Measurements from ENCODE around the gene KCNK13.

KCNK13 gene

GRCh38 chr14:90140298-90140955 lies 78.6 kb downstream of the KCNK13 start:
- H3K9ac ChIP-seq (ENCODE audit: low read depth, low read length): no peak overlapping the region
- no peak overlapping the region for H3K4me3 ChIP-seq (ENCODE audit: low read length)
- no peaks in the 10 kb centered on the region for H3K36me3 ChIP-seq (ENCODE audit: insufficient read depth, low read depth, low read length)
- no peaks in the 10 kb centered on the region for H3K27me3 ChIP-seq (ENCODE audit: insufficient read depth, low read length)
- H3K9me3 ChIP-seq (ENCODE audit: insufficient read depth, low read depth, low read length): no peaks in the 10 kb centered on the region
- no peak overlapping the region for H3K27ac ChIP-seq (ENCODE audit: low read length)
- peaks cover 3% of the 10 kb centered on the region; the same call in 1 of the 2 replicates for H3K4me1 ChIP-seq (ENCODE audit: insufficient read depth, low read length)

GRCh38 chr14:90140956-90141316 lies 79.1 kb downstream of the KCNK13 start:
- H3K4me3 ChIP-seq (ENCODE audit: low read length): no peak overlapping the region
- peaks cover 3% of the 10 kb centered on the region; the same call in 1 of the 2 replicates for H3K4me1 ChIP-seq (ENCODE audit: insufficient read depth, low read length)
- no peaks in the 10 kb centered on the region for H3K36me3 ChIP-seq (ENCODE audit: insufficient read depth, low read depth, low read length)
- H3K27me3 ChIP-seq (ENCODE audit: insufficient read depth, low read length): no peaks in the 10 kb centered on the region
- no peaks in the 10 kb centered on the region for H3K9me3 ChIP-seq (ENCODE audit: insufficient read depth, low read depth, low read length)
- H3K9ac ChIP-seq (ENCODE audit: low read depth, low read length): no peak overlapping the region
- no peak overlapping the region for H3K27ac ChIP-seq (ENCODE audit: low read length)

GRCh38 chr14:90153429-90153828 lies 91.6 kb downstream of the KCNK13 start:
- Histone ChIP-seq H3K36me3 (ENCODE audit: insufficient read depth, low read depth, low read length) (no peaks in the 10 kb centered on the region), H3K4me3 (ENCODE audit: low read length) (no peak overlapping the region), H3K27me3 (ENCODE audit: insufficient read depth, low read length) (no peaks in the 10 kb centered on the region)

GRCh38 chr14:90154110-90154509 lies 92.3 kb downstream of the KCNK13 start:
- Histone ChIP-seq H3K36me3 (ENCODE audit: insufficient read depth, low read depth, low read length) (no peaks in the 10 kb centered on the region), H3K27me3 (ENCODE audit: insufficient read depth, low read length) (no peaks in the 10 kb centered on the region), H3K9me3 (ENCODE audit: insufficient read depth, low read depth, low read length) (0 out of 2 replicates have a peak, but pooled peaks cover 5% of the 10 kb centered on the region), H3K4me1 (ENCODE audit: insufficient read depth, low read length) (peaks cover 4% of the 10 kb centered on the region; the same call in 1 of the 2 replicates), H3K27ac (ENCODE audit: low read length) (no peak overlapping the region), H3K9ac (ENCODE audit: low read depth, low read length) (no peak overlapping the region), H3K4me3 (ENCODE audit: low read length) (no peak overlapping the region)

More at GRCh38 chr14:90153429-90153828, 91.6 kb downstream of the KCNK13 start:
- Histone ChIP-seq H3K9me3 (ENCODE audit: insufficient read depth, low read depth, low read length) (0 out of 2 replicates have a peak, but pooled peaks cover 5% of the 10 kb centered on the region), H3K9ac (ENCODE audit: low read depth, low read length) (no peak overlapping the region), H3K27ac (ENCODE audit: low read length) (no peak overlapping the region), H3K4me1 (ENCODE audit: insufficient read depth, low read length) (peaks cover 4% of the 10 kb centered on the region; the same call in 1 of the 2 replicates)

- H3K36me3 ChIP-seq (ENCODE audit: insufficient read depth, low read depth, low read length): no peaks in the 10 kb centered on the region
- H3K4me1 ChIP-seq (ENCODE audit: insufficient read depth, low read length): peaks cover 4% of the 10 kb centered on the region; the same call in 1 of the 2 replicates
Measured at GRCh38 chr14:90159146-90159545, 97.4 kb downstream of the KCNK13 start.

DNA sequence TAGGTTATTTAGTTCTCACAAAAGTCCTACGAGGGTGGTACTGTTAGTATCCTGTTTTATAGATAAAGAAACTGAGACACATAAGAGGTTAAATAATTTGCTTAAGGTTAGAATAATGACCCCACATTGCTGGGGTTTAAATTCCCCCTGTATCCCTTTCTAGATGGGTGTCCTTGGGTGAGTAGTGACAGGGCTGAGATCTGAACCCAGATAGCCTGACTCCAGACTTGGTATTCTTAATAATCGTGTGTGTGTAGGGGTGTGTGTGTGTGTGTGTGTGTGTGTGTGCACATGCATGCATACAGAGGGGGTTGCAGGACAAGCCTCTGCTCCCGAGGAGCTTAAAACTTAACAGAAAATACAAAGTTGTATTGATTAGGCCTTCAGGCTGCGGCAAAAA lies 97.9 kb downstream of the KCNK13 start:
- no peaks in the 10 kb centered on the region for H3K9me3 ChIP-seq (ENCODE audit: insufficient read depth, low read depth, low read length)
- no peak overlapping the region for H3K9ac ChIP-seq (ENCODE audit: low read depth, low read length)
- peaks cover 4% of the 10 kb centered on the region; the same call in 1 of the 2 replicates for H3K4me1 ChIP-seq (ENCODE audit: insufficient read depth, low read length)

More at GRCh38 chr14:90159146-90159545, 97.4 kb downstream of the KCNK13 start:
- Histone ChIP-seq H3K27ac (ENCODE audit: low read length) (no peak overlapping the region), H3K4me3 (ENCODE audit: low read length) (no peak overlapping the region), H3K9me3 (ENCODE audit: insufficient read depth, low read depth, low read length) (0 out of 2 replicates have a peak, but pooled peaks cover 3% of the 10 kb centered on the region), H3K27me3 (ENCODE audit: insufficient read depth, low read length) (no peaks in the 10 kb centered on the region), H3K9ac (ENCODE audit: low read depth, low read length) (no peak overlapping the region)

DNA sequence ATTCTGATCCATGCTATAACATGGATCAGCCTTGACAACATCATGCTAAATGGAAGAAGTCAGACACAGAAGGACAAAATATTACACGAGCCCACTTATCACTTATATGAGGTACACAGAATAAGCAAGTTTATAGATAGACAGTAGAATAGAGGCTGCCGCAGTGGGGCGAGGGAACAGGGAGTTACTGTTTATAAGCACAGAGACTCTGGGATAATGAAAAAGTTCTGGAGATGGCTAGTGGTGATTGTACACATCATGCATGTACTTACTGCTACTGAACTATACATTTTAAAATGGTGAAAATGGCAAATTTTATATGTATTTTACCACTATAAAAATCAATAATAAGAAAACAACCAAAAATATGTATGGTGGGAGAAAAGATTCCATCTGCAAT lies 99.3 kb downstream of the KCNK13 start:
- Histone ChIP-seq H3K9me3 (ENCODE audit: insufficient read depth, low read depth, low read length) (no peaks in the 10 kb centered on the region), H3K27ac (ENCODE audit: low read length) (no peak overlapping the region), H3K9ac (ENCODE audit: low read depth, low read length) (no peak overlapping the region), H3K36me3 (ENCODE audit: insufficient read depth, low read depth, low read length) (no peaks in the 10 kb centered on the region), H3K4me1 (ENCODE audit: insufficient read depth, low read length) (peaks cover 4% of the 10 kb centered on the region; the same call in 1 of the 2 replicates), H3K27me3 (ENCODE audit: insufficient read depth, low read length) (no peaks in the 10 kb centered on the region), H3K4me3 (ENCODE audit: low read length) (no peak overlapping the region)

More for the DNA sequence above, 97.9 kb downstream of the KCNK13 start:
- Histone ChIP-seq H3K27ac (ENCODE audit: low read length) (no peak overlapping the region), H3K36me3 (ENCODE audit: insufficient read depth, low read depth, low read length) (no peaks in the 10 kb centered on the region), H3K4me3 (ENCODE audit: low read length) (no peak overlapping the region), H3K27me3 (ENCODE audit: insufficient read depth, low read length) (no peaks in the 10 kb centered on the region)

GRCh38 chr14:90168425-90169105 lies 106.8 kb downstream of the KCNK13 start:
- no peaks in the 10 kb centered on the region for H3K36me3 ChIP-seq (ENCODE audit: insufficient read depth, low read depth, low read length)
- no peaks in the 10 kb centered on the region for H3K27me3 ChIP-seq (ENCODE audit: insufficient read depth, low read length)
- H3K4me3 ChIP-seq (ENCODE audit: low read length): no peak overlapping the region
- peaks cover 11% of the 10 kb centered on the region for H3K4me1 ChIP-seq (ENCODE audit: insufficient read depth, low read length)
- H3K9me3 ChIP-seq (ENCODE audit: insufficient read depth, low read depth, low read length): no peaks in the 10 kb centered on the region
- no peak overlapping the region for H3K27ac ChIP-seq (ENCODE audit: low read length)
- H3K9ac ChIP-seq (ENCODE audit: low read depth, low read length): no peak overlapping the region

DNA sequence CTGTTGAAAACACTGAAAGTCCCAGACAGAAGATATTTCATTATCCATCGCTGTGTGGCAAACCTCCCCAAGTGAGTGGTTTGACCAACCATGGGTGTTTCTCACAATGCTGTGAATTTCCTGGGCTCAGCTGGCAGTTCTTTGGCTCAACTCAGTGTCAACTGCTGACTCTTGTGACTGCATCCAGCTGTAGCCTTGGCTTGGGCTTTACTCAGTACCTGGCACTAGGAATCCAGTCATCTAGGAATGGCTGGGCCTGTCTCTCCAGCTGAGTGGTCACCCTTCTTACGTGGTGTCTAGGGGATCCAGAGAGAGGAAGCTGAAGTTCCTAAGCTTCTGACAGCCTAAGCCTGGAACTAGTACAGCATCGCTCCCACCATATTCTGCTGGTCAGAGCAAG lies 113.8 kb downstream of the KCNK13 start:
- no peak overlapping the region for H3K4me3 ChIP-seq (ENCODE audit: low read length)
- H3K27me3 ChIP-seq (ENCODE audit: insufficient read depth, low read length): no peaks in the 10 kb centered on the region
- no peak overlapping the region for H3K9ac ChIP-seq (ENCODE audit: low read depth, low read length)
- peaks cover 10% of the 10 kb centered on the region for H3K4me1 ChIP-seq (ENCODE audit: insufficient read depth, low read length)
- H3K27ac ChIP-seq (ENCODE audit: low read length): no peak overlapping the region
- no peaks in the 10 kb centered on the region for H3K9me3 ChIP-seq (ENCODE audit: insufficient read depth, low read depth, low read length)
- H3K36me3 ChIP-seq (ENCODE audit: insufficient read depth, low read depth, low read length): no peaks in the 10 kb centered on the region

- H3K36me3 ChIP-seq (ENCODE audit: insufficient read depth, low read depth, low read length): no peaks in the 10 kb centered on the region
- no peaks in the 10 kb centered on the region; the same call in 1 of the 2 replicates for H3K27me3 ChIP-seq (ENCODE audit: insufficient read depth, low read length)
- no peak overlapping the region for H3K27ac ChIP-seq (ENCODE audit: low read length)
- no peaks in the 10 kb centered on the region for H3K4me1 ChIP-seq (ENCODE audit: insufficient read depth, low read length)
- no peak overlapping the region for H3K9ac ChIP-seq (ENCODE audit: low read depth, low read length)
- H3K9me3 ChIP-seq (ENCODE audit: insufficient read depth, low read depth, low read length): no peaks in the 10 kb centered on the region
- H3K4me3 ChIP-seq (ENCODE audit: low read length): no peak overlapping the region
Measured at GRCh38 chr14:90177539-90178189, 115.9 kb downstream of the KCNK13 start.

GRCh38 chr14:90179357-90179756 lies 117.6 kb downstream of the KCNK13 start:
- no peak overlapping the region for H3K27ac ChIP-seq (ENCODE audit: low read length)
- H3K9ac ChIP-seq (ENCODE audit: low read depth, low read length): no peak overlapping the region
- H3K9me3 ChIP-seq (ENCODE audit: insufficient read depth, low read depth, low read length): no peaks in the 10 kb centered on the region
- no peak overlapping the region for H3K4me3 ChIP-seq (ENCODE audit: low read length)
- peaks cover 3% of the 10 kb centered on the region; the same call in 1 of the 2 replicates for H3K27me3 ChIP-seq (ENCODE audit: insufficient read depth, low read length)
- no peaks in the 10 kb centered on the region for H3K36me3 ChIP-seq (ENCODE audit: insufficient read depth, low read depth, low read length)
- no peaks in the 10 kb centered on the region for H3K4me1 ChIP-seq (ENCODE audit: insufficient read depth, low read length)

Data from iPS-20b (cell line).